ENCODE data around the gene PDE1A.
"Not testable (repeated sequence)": the region's sequence is repeated elsewhere in the genome, so short reads cannot be mapped to it uniquely, and the experiment has no call there.

The PDE1A gene

DNA sequence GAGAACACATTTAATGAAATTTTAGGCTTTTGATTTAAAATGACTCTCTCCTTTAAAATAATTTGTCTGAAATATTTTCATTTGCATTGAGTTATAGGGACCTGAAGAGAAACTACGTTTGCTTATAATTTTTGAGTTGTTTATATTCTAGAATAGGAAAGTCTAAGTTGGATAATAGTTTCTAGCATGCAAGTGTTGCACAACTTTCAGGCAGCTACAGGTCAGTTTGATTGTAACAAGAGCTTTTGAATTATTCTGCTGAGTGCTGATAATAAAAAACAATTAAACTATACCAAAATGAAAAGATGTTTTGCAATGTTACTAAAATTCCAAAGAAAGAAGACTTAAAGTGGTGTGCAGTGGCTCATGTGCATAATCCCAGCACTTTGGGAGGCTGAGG, 71.0 kb downstream of the PDE1A start:
- DNase-seq: no peak

DNA sequence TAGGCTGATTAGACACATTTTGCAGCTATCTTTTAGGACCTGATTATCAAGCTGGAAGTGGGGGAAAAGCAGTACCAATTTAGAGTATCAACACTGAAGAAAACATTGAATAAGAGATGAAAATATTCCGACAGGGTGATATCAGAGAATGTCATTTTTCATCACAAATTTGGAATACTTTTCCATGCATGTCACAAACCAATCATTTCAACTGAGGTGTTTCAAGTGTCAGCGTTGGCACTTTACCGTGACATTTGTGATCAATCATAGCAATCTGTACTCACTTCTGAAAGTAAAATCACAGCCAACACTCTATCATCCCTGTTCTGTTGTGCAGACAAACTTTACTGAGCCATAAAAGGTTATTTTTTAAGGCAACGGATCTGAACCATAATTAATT, 75.4 kb downstream of the PDE1A start:
- no peak for DNase-seq

DNA sequence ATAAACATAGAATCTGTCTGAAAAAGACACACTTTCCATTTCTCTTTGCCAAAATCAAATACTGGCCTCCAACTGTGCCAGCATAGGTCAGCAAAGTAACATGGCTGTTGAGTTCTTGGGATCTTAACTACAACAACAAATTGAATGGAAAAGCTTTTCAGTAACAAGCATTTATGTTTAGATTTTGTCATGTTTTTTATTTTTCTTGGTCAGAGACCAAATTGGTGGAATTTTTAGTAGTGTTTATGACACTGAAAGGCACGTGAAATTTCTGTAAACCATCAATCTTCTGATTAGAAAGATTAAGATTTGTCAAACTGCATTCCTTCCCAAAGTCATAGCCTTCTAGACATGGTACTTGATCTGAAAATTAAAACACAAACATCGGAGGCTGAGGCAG, 77.6 kb downstream of the PDE1A start:
- no peak for DNase-seq

DNA sequence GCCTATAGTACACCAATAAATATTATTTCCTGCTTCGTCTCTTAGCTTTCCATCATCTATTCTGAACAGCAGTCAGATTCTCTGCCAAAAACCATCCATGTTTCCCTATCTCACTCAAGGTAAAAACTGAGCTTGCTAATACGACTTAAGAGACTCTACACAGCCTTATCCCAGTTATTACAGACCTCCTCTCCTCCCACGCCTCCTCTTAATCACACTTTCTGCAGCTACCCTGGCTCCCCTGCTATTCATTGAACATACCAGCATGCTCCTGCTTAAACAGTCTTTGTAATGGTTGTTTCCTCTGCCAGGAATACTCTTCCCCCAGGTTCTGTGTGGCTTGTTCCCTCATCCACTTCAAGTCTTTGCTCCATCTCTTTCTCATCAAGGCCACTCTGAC, 81.5 kb downstream of the PDE1A start:
- DNase-seq: no peak

DNA sequence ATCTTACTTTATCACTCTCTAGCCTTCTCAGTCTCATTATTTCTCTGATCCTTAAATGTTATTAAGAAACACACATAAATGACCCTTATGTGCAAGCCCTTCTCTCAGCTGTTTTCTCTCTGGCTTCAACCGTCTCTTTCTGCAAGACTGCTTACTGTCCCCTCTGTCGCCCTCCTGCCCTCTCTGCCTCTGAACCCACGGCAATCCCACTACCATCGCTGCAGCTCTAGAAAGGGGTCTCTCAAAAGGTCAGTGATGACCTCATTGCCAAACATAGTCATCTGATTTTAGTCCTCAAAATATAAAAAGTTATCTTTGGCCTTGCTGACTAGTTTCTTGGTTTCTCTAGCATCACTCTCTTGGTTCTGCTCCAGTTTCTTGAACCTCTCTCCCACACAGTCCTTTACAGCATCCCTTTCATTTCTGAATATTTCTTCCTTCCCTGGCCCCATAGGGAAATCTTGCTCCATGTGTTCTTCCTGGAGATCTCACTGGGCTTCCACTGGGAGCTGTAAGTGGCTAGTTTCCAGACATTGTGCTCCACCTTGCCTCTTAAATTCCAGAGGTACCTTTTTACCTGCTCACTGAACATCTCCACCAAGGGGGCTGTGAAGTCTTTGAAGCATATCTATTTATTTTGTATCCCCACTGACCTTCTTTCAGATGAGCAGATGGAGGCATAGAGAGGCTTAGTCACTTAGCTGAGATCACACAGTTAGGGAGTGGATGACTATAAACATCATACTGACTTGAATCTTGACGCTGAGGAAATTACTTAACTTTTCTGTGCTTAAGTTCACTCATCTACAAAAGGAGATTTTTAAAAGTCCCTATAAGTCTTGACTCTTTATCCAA, 96.2 kb downstream of the PDE1A start:
- no peak for DNase-seq

DNA sequence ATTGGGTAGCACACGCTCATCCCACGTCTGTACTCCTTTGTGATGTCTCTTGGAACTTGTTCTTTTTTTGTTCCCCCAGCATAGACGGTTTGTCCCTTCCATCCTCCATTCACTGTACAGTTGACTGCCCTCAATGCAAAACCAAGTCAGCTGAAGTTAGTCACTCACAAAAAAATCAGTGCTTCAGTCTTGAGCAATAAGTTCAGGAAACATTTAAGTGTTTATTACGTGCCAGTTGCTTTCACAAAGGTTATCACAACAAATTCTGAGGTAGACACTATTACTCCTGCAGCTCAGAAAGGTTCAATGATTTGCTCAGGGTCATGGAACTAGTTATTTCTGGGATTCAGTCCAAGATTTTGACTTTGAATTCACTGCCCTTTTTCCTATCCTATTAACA, 102.2 kb downstream of the PDE1A start:
- no peak for DNase-seq

DNA sequence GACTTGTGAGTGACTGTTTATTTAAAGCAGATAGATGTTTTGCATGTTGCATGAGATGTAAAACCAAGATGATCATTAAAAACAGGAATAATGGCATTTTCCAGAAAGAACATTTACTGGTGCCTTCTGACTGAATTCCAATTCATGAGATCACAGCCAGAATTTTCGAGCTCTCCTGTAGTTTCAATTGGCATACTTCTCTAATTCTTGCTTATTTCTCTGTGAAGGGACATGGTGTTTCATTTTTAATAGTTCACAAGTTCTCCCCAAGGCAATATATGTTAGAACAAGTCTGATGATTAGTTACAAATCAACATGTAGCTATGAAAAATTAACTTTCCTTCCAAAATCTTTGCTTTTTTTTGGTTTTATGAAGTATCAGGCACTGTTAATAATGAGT, 105.7 kb downstream of the PDE1A start:
- DNase-seq: no peak

DNA sequence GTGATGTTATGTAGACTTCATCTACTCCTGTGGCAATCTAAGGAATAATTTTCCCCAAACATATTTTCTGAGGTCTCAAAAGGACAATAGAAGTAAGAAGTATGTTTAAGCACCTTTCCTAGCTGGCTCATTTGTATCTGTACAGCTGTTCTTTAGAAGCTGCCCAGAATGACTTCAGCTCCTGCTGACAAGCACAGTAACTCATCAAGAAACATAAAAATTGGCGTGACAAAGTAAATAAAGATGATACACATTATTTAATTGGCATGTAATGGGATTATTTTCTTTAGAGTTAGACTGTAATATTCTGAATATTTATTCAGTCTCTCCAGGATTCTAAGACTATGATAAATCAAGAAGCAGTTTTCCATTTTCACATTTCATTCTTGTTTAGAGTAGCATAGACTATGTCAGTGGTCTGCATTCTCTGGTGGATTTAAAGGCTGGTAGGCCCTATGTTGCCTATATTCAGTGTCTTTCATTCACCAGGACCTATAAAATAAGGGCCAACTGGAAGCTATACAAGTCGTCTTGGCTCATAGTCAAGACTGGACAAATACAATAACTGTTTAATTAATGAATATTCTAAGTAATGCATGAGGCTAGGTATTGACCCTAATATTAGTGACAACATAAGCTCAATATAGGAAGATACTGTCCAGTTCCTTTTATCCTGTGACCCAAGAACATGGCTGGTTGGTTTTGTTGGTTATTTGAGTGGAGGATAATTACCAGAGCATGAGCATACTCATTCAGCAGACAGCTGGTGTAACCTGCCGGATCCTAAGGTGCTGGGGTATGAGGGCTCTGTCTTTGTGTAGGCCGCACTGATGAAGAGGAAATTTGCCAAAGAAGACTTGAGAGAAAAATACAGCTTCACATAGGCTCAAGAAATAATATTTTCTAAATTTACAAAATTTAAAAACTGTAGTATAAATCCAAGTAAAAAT, 107.0 kb downstream of the PDE1A start:
- no peak for DNase-seq

DNA sequence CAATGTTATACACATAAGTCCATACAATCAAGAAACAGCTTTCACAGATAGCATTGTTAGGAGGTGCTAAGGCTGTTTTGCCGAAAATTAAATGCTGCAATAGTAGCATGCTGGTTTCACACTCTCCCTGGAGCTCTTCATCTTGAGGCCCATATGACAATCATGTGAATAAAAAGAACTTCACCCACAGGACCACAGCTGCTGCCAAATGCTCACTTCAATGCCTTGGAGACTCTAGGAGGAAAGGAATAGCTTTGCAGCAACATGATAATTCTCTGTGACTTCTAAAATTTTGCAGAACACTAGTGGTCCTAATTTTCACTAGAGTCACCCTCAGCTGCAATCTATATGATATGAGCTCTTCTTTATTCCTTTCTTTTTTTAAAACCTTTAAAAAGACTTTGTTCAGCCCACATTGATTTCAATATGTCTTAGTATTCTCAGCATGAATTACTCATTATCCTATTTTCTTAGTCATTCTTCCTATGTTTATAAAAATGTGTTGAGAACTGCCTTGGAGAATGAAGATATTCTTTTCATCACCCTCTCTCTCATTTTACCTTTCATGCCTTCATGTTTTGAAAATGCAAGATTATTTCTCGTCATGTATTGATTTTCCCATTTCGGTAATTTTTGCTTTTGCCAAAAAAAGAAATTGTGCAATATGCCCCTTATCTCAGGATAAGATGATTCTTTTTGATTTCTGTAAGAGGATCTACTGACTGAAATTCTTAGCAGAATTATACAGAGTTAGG, 108.2 kb downstream of the PDE1A start:
- DNase-seq: no peak

DNA sequence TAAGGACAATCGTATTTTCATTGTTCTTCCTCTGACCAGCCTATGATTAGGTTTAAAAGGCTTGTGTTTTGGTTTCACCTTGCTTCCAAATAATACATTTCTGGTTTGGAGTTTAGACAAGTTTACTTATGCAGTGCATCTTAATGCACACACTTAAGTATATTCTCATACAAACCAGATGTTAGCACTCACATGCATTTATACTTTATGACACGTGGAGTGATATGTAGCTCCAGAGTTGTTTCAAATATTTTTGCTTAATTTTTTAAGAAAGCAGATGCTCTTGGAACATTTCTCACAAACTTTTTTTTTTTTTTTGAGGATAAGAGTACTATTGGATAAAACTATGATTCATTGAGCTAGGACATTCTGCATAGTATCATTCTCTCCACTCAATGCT, 109.9 kb downstream of the PDE1A start:
- DNase-seq: no peak

DNA sequence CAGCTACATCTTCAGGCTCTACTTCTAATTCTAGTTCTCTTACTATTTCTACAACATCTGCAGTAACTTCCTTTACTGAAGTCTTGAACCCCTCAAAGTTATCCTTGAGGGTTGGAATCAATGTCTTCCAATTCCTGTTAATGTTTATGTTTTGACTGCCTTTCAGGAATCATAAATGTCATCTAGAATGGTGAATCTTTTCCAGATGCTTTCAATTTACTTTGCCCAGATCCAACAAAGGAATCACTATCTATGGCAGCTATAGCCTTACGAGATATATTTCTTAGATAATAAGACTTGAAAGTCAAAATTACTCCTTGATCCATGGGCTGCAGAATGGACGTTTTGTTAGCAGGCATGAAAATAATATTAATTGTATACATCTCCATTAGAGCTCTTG, 123.9 kb downstream of the PDE1A start:
- DNase-seq: no peak

DNA sequence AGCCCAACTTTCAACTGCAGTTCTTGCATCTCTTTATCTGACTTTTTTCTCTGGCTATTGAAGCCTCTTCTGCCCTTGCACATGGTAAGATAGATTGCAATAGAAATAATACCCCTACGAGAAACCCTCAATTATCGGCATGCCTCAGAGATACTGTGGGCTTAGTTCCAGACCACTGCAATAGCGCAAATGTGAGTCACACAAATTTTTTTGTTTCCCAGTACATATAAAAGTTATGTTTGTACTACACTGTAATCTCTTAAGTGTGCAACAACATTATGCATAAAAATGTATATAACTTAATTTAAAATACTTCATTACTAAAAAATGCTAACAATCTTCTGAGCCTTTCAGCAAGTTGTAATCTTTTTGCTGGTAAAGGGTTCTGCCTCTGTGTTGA, 124.7 kb downstream of the PDE1A start:
- no peak for DNase-seq

DNA sequence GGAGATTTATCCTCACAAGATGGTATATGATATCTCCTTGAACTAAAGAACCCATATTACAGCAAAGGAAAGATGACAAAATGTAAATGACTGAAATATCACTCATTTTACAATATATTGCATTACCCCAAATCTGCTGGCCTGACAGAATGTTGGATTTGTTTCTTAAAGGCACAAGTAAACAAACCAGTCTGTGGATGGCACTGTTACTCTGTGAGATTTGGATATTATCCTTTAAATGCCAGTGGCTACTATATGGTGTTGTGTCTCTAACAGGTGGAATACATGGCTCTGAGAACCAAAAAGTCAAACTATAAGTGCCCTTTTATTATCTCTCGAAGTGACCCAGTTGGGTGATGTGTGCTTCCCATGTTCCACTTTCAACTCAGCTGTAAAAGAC, 125.7 kb downstream of the PDE1A start:
- no peak for DNase-seq

DNA sequence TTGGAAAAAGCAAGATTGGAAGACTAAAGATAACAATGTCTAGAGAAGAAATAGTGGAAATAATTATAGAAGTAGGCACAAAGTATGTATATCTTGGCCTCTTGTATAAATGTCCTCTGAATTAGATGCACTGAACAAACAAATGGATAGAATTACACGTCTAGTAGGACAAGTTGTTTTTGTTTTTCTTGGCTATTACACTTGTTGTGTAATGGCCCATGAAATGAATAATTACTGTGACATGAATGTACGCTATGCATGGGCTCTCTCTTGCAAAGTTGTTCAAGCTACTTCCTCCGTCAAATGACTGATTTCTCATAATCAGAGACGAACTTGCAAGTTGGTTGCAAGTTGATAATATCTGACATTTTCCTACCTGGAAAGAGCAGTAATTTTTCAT, 126.2 kb downstream of the PDE1A start:
- DNase-seq: no peak

DNA sequence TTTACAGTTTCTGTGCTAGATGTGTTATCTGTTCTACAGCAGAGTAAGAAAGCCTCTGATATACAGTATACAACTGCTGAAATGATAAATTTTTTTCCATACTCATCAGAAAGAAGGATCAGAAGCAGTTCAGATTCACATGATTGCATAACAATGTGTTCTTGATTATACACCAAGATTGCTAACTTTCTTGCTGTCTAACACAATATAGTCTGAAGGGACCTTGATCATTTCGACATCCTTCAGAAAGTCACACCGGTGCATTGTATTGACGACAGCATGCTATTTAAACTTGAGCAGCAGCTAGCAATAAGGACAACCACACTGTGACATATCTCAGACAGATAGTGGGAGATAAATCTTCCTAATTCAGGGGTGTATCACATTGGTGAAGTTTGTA, 127.2 kb downstream of the PDE1A start:
- DNase-seq: no peak

DNA sequence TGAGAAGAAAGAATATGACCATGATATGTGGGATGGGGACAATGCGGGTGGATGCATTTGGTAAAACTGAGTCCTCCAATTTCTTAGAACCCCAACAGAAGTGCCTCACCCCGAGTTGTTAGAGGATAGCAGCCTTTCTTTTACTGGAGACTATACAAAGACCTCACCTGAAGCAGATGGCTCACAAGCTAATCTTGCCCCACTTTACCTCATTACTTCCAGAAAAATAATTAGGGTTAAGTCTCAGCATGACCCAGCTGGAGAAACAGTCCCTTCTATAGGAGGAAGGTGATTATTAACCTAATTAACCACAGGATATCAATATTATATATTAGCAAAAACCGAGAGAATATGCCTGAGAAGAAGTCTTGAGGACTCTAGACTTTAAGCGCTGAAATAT, 128.4 kb downstream of the PDE1A start:
- DNase-seq: no peak

DNA sequence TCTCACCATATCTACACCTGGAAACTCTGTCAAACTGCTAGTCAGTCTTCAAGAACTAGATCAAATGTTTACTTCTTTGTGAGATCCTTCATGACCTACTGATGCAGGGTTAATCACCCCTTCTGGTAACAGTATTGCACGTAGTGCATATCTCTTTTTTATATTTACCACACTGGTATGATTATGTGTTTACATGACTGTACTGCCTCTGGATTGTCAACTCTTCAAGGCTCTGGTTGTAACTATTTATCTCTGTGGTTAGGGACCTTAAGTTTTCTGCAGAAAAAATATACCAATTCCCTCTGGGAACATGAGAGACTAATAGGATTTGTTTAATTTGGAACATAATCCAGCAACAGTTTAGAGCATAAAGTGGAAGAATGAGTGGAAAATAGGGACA, 135.5 kb downstream of the PDE1A start:
- no peak for DNase-seq

DNA sequence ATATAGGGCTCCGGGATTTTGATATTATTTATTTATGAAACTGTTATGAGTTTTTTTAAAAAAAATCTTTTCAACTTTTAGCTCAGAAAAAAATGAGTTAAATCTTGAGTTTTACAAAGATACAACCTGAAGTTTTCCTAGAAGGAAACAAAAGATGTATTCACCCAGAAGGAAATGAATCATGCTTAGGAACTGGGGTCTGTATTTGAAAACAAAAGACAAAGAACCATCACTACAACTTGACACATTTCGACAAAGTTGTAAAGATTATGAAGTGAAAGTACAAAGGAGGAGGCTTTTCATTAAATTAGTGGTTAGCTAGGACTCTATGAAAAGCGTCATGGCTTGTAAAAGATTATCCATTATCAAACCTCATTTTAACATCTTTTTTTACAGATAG, 143.3 kb downstream of the PDE1A start:
- DNase-seq: no peak

DNA sequence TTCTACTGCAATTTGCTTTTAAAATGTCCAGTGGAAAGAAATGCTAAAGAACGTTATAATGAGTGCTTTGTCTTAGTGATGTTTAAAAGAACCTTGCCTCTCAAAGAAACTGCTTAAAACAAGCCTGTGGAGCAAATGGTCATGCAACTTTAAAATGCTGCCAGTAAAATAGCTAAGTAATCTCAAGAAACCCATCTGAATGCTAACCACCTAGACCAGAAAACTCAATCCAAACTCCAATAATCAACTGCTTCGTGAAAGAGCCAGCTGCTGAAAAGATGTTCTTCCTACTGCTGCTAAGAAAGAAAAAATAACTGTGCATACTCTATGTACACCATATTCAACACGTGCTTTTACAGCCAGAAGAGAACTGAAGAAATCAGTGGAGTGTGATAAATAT, 145.6 kb downstream of the PDE1A start:
- no peak for DNase-seq

DNA sequence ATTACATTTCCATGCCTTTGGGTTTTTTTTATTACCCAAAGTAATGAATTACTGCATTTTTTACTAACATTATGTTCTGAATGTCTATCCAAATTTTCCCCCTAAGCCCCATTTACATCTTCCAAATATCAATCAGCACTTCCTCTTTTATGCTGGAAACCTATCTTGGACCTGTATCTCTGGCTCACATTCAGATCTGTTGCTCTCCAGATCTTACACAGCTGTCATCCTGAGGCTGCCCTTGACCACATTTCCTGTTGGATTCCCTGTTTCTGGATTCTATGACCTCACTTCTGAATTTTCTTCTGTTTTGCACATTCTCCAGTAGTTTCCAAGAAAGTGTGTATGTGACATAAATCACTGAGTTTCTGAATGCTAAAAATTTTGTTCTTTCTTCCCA, 146.7 kb downstream of the PDE1A start:
- DNase-seq: no peak

DNA sequence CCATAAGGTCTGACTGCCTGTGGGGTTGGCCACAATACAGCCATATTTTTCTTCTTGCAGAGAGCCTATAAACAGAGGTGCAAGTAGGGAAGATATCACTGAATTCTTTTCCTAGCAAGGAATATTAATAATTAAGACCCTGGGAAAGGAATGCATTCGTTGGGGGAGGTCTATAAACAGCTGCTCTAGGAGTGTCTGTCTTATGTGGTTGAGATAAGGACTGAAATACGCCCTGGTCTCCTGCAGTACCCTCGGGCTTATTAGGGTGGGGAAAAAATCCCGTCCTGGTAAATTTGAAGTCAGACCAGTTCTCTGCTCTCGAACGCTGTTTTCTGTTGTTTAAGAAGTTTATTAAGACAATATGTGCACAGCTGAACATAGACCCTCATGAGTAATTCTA, 150.2 kb downstream of the PDE1A start:
- DNase-seq: not testable (repeated sequence)

DNA sequence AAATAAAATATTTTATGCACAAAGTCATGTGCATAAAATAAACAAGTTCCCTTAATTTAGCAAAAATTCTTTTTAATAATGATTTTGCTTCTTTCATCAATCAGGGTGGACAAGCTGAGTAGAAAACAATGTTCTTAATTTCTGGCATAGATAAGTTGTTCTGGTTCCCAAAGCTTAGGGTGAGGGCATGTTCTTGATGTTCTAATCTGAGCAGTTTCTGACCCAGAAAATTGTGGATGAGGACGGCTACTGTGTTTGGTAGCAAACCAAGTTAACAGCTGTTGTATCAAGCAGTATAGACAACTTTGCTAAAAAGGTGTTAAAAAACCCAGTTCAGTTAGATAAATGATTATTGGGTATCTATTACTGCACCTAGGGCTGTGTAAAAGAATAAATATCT, 158.9 kb downstream of the PDE1A start:
- DNase-seq: no peak

DNA sequence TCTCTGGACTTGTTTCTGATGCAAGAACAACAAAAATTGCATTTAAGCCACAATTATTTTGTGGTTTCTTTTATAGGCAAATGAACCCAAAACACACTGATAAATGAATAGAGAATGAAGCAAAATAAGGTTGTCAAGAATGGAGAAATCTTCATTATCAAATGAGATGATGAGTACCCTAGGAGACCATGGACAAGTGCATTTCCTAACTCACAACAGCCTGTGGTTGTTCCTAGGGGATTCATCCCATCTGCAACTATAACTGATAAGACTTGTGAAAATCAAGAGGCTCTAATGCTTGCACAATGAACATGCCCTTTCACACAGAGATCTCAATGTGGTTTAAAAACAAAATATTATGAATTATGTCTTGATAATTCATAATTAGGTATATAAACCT, 159.9 kb downstream of the PDE1A start:
- DNase-seq: no peak

Measured in hippocampal formation (tissue), 2 donors.